Neural progenitor cell (in vitro differentiated cells): Measurements from ENCODE around the gene GRM8.

Source experiments
- EZH2 ChIP-seq: fragments of 200-600 bp; sonication (generic); IDR thresholded peaks from 2 replicates; pipeline ENCODE4 v1.6.1; 2017; ENCODE audit warnings: antibody characterized with exemption, mild to moderate bottlenecking, moderate library complexity
- TF ChIP-seq, protein P1 (sequence below): fragments of 200-600 bp; sonication (generic); IDR thresholded peaks from 2 replicates; pipeline ENCODE4 v1.5.1; 2017; ENCODE audit warnings: antibody characterized with exemption, mild to moderate bottlenecking

DNA sequence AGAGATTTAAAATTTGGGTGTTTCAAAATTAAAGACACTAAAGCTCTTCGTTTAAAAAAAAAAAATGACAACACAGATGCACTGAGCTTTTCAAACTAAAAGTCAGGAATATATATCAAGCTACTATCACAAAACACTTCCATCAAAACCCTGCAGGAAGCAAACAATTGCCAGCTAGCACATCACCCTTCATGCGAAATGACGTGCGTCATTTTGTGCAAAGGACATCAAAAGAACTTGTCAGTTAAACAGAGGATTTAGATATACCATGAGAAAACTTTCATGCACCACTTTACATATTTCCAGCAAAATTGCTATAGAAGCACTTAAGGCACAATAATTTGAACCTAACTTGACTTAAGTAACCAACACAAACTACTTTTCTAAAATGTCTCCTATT is 264.7 kb downstream of the GRM8 start:
- TF ChIP-seq, protein P1, sequence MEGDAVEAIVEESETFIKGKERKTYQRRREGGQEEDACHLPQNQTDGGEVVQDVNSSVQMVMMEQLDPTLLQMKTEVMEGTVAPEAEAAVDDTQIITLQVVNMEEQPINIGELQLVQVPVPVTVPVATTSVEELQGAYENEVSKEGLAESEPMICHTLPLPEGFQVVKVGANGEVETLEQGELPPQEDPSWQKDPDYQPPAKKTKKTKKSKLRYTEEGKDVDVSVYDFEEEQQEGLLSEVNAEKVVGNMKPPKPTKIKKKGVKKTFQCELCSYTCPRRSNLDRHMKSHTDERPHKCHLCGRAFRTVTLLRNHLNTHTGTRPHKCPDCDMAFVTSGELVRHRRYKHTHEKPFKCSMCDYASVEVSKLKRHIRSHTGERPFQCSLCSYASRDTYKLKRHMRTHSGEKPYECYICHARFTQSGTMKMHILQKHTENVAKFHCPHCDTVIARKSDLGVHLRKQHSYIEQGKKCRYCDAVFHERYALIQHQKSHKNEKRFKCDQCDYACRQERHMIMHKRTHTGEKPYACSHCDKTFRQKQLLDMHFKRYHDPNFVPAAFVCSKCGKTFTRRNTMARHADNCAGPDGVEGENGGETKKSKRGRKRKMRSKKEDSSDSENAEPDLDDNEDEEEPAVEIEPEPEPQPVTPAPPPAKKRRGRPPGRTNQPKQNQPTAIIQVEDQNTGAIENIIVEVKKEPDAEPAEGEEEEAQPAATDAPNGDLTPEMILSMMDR = no peak
- TF ChIP-seq EZH2 = no peak
